ENCODE results near the gene DPM2. TPM values are rescaled to one million over a fixed set of nuclear protein-coding genes. Genes with fewer than 3 reads are reported as not detected.

The DPM2 gene
- total and polyA plus RNA-seq, 5 donors = 13.6 to 20.0 (median 16.4) TPM

DNA sequence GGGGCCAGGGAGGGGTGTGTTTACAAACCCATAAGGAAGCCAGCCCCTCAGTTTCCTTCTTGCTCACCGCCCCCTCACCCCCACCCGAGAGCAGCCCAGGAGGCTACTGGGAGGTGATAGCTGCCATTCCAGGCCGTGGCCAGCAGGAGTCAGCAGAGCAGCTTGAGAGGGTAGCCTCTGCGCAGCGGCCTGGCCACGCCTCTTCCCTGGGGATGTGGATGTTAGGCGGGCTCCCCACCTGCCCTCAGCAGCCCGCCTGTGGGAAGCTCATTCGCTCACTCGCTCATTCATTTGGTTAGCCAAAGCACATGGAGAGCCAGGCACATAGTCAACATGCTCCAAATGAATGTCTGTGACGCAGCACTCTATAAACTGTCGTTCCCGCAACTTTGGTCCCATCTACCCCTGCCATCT, 6.1 kb upstream of the DPM2 start:
- Histone ChIP-seq H3K27ac (ENCODE audit: low read length) (no peak overlapping the region), H3K27me3 (ENCODE audit: control insufficient read depth, insufficient read depth) (no peaks in the 10 kb centered on the region), H3K9me3 (ENCODE audit: control insufficient read depth, low read length) (no peaks in the 10 kb centered on the region), H3K4me1 (ENCODE audit: control insufficient read depth, insufficient read depth, low read length) (no peaks in the 10 kb centered on the region), H3K4me3 (ENCODE audit: low read length) (no peak overlapping the region)
- ATAC-seq = peak; percentile 73 to 78
- 33% methylated on average over 13 of the region's 13 CpGs for WGBS
- intact Hi-C loops (cut with DNase I) = loop anchor here (2.0 to 10.0 kb wide), 6 partner anchors 39 to 174 kb away; partner anchors contain the start of gene EEIG1 (in 1 of the 4)
- DNase-seq = peak; percentile 87 to 94 (median 94)

DNA sequence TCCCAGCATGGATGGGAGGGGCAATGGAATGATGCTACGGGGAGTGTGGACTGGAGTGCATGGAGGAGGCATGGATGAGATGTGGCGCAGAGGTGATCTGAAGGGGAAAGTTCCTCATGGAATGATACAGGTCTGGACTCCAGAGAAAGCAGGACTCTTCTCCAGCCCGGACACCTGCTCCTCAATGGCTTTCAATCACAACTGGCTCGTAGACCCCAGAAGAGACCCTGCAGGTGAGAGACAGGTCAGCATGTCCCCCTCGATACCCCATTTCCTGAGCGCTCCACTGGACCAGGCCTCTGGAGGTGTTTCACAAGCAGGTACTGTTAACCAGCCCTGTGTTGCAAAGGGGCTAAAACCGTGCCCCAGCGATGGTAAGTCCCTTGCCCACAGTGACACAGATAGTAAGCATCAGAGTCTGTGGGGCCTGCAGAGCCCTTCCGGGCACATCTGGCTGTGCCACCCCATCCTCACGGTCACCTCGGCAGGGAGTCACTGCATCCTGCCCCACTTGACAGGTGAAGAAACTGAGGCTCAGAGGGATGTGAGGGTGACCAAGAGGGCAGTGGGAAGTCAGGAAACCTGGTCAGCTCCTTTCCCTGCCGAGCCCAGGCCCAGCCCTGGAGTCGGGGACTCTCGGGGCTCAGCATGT, 5.5 kb upstream of the DPM2 start:
- DNase-seq = peak in 2 of 3 donors; percentile 11 to 43

DNA sequence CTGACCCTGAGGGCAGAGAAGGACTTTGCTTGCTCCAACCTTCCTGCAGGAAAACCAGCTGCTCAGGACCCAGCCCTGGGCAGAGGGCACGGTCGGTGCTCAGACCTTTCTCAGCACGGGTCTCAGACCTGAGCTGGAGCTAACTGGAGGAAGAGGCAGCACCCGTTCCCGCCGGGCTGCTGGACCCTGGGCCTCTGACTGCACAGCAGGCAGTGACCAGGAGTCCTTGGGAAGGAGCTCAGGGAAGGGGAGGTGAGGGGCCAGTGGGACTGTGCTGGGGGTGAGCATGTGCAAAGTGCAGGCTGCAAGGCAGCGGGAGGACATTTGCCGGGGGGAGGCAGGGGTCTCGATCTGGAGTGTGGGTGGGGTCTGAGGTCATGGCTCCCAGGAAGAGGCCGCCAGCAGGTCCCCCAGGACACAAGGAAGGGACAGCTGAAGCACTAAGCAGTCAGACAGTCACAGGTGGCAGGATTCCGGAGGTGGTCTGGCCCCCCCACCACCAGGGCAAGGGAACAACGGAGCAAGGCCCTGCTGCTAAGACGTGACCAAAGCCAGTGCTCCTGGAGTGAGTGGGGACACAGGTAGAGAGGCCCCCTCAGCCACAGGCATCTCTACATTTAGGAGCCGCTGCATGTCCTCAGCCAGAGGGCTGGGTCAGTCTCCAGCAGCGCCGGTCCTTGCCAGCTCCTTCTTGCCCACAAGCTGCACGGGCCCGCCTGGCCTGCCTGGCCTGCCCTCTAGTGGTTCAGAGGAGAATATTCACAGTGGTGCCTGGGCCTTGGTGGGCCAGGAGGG, 4.8 kb upstream of the DPM2 start:
- Histone ChIP-seq H3K9me3 (ENCODE audit: control insufficient read depth, low read length) (no peaks in the 10 kb centered on the region), H3K4me1 (ENCODE audit: control insufficient read depth, insufficient read depth, low read length) (peaks cover 4% of the 10 kb centered on the region), H3K27ac (ENCODE audit: low read length) (no peak overlapping the region), H3K27me3 (ENCODE audit: control insufficient read depth, insufficient read depth) (no peaks in the 10 kb centered on the region), H3K4me3 (ENCODE audit: low read length) (no peak overlapping the region)
- DNase-seq (peak; percentile 80 to 94 (median 90)), ATAC-seq (peak; percentile 43 to 49)
- intact Hi-C loops (cut with DNase I) = loop anchor here (2.0 to 10.0 kb wide), 6 partner anchors 40 to 175 kb away; partner anchors contain the start of gene EEIG1 (in 1 of the 4)
- 59% methylated on average over 18 of the region's 18 CpGs for WGBS

More for the DNA sequence above, 5.5 kb upstream of the DPM2 start:
- no peak for ATAC-seq
- Histone ChIP-seq H3K27me3 (ENCODE audit: control insufficient read depth, insufficient read depth) (no peaks in the 10 kb centered on the region), H3K27ac (ENCODE audit: low read length) (no peak overlapping the region), H3K4me1 (ENCODE audit: control insufficient read depth, insufficient read depth, low read length) (peaks cover 3% of the 10 kb centered on the region), H3K9me3 (ENCODE audit: control insufficient read depth, low read length) (no peaks in the 10 kb centered on the region), H3K4me3 (ENCODE audit: low read length) (no peak overlapping the region)
- intact Hi-C loops (cut with DNase I) = loop anchor here (2.0 to 10.0 kb wide), 6 partner anchors 39 to 174 kb away; partner anchors contain the start of gene EEIG1 (in 1 of the 4)
- WGBS = 77% methylated on average over 14 of the region's 14 CpGs

DNA sequence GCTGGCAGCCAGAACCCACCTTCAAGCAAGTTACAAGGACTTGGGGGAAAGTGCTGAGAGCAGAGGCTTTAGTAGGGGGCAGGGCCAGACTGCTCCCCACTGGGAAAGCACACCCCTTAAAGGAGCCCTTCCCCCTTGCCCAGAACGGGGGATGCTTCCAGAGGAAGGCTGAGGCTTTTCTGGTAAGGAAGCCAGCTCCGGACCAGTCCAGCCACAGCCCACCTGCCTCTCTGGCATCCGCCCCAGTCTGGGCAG, 4.2 kb upstream of the DPM2 start:
- Histone ChIP-seq H3K4me3 (ENCODE audit: low read length) (no peak overlapping the region), H3K27ac (ENCODE audit: low read length) (no peak overlapping the region), H3K27me3 (ENCODE audit: control insufficient read depth, insufficient read depth) (no peaks in the 10 kb centered on the region), H3K9me3 (ENCODE audit: control insufficient read depth, low read length) (no peaks in the 10 kb centered on the region), H3K4me1 (ENCODE audit: control insufficient read depth, insufficient read depth, low read length) (peaks cover 4% of the 10 kb centered on the region)
- intact Hi-C loops (cut with DNase I) = loop anchor here (2.0 to 10.0 kb wide), 6 partner anchors 40 to 175 kb away; partner anchors contain the start of gene EEIG1 (in 1 of the 4)
- WGBS = 61% methylated on average over 3 of the region's 3 CpGs
- ATAC-seq (no peak), DNase-seq (no peak)

DNA sequence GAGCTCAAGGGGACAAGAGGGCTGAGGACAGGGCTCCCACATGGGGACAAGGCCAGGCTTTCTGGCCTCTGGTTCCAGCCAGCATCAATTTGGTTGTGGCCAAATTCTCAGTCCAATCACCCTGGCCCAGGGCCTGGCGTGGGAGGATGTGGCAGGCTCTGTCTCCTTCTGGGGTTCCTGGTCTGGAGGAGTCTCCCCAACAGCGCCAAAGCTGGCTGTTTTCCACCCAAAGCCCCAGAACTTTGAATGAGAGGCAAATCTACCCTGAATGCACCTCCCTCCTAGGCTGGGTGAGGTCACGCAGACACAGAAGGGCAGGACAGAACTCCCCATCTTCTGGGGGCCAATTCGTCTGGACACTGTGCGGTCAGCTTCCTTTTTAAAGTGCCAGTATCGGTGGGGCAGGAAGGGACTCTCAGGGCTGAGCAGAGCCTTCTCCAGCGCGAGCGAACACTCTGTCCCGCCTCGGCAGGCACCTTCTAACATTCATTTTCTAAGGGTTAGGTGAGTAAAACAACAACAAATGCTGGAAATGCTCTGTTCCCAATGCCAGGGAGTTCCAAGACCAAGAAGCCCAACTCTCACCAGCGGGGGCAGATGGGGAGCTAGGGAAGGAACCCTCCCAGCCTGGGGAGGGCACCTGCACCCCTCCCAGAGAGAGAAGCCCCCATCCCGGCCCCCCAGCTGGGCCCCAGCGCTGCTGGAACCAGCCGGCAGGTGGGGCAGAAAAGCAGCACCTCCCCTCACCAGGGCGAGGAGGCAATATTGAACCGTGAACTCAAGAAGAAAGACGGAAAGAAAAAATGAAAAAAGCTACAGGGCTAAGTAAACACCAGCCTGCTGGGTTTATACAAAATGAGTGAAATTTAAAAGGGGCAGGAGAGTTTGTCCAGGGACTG, 3.7 kb upstream of the DPM2 start:
- Histone ChIP-seq H3K4me1 (ENCODE audit: control insufficient read depth, insufficient read depth, low read length) (peaks cover 5% of the 10 kb centered on the region), H3K9me3 (ENCODE audit: control insufficient read depth, low read length) (no peaks in the 10 kb centered on the region), H3K27ac (ENCODE audit: low read length) (no peak overlapping the region), H3K27me3 (ENCODE audit: control insufficient read depth, insufficient read depth) (no peaks in the 10 kb centered on the region), H3K4me3 (ENCODE audit: low read length) (no peak overlapping the region)
- 66% methylated on average over 18 of the region's 18 CpGs for WGBS
- DNase-seq (peak; percentile 52 to 82 (median 72)), ATAC-seq (no peak)
- intact Hi-C loops (cut with DNase I) = loop anchor here (5.0 to 10.0 kb wide), 4 partner anchors 41 to 176 kb away; partner anchors contain the start of gene EEIG1 (in 1 of the 4)

DNA sequence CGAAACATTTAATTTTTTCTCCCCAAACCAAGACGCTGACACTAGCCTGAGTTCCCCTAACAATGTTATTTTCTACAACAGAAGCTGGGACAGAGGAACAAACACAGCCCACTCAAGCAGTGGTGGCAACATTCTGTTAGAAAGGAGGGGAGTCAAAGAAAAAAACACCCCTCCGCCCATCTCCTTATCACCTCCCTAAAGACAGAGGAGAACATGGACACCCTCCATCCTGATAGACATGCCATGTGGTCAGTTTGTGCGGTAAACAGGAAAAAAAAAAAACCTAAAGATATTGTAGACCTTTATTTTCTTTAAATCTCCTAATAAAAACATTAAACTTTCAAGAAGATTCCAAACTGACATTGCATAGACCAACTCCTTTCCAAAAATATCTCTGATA, 2.9 kb upstream of the DPM2 start:
- Histone ChIP-seq H3K4me3 (ENCODE audit: low read length) (no peak overlapping the region), H3K9me3 (ENCODE audit: control insufficient read depth, low read length) (no peaks in the 10 kb centered on the region), H3K4me1 (ENCODE audit: control insufficient read depth, insufficient read depth, low read length) (peaks cover 9% of the 10 kb centered on the region), H3K27ac (ENCODE audit: low read length) (no peak overlapping the region), H3K27me3 (ENCODE audit: control insufficient read depth, insufficient read depth) (no peaks in the 10 kb centered on the region)
- no peak for DNase-seq
- 79% methylated on average over 4 of the region's 4 CpGs for WGBS
- no peak for ATAC-seq
- intact Hi-C loops (cut with DNase I) = loop anchor here (5.0 to 10.0 kb wide), 4 partner anchors 42 to 177 kb away; partner anchors contain the start of gene EEIG1 (in 1 of the 4)

DNA sequence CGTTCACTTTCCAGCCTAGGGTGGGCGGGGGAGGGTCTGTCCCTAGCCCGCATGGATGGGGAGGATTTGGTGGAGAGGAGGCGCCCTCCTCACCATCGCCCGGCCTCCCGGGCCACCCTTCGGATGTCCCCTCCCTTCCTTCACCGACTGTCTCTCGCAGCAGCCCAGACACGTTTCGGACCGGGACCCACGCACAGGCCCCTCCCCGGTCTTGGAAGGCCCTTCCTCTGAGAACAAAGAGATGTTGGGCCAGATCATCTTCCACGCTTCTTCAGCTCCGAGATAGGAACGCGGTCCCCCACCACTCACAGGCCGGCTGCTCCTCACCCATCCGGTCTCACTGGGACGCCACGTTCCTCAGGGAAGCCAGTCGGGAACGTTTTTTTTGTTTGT, 640 bp upstream of the DPM2 start:
- peak overlapping the region; percentile 56 for H3K4me3 ChIP-seq (ENCODE audit: low read length)
- H3K9me3 ChIP-seq (ENCODE audit: control insufficient read depth, low read length) = no peaks in the 10 kb centered on the region
- 21% methylated on average over 25 of the region's 25 CpGs for WGBS
- intact Hi-C loops (cut with DNase I) = no loop called here
- peak in 2 of 3 donors; percentile 43 to 81 for DNase-seq
- no peaks in the 10 kb centered on the region for H3K27me3 ChIP-seq (ENCODE audit: control insufficient read depth, insufficient read depth)
- peak; percentile 45 to 56 for ATAC-seq
- peaks cover 9% of the 10 kb centered on the region for H3K4me1 ChIP-seq (ENCODE audit: control insufficient read depth, insufficient read depth, low read length)
- H3K27ac ChIP-seq (ENCODE audit: low read length) = peak overlapping the region; percentile 64

DNA sequence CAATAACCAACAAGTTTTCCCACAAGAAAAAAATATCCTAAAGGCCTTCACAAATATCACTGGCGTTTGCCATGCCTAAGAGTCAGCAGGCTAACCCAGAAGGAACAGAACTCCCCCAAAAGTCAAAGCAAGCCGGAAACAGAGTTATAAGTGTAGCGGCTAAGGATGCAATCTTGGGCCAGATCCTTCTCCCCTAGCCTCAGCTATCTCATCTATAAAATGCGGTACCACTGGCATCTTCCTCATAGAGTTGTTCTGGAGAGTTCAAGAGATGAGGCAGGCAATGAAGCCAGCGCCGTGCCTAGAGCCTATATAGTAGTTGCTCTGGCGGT, 632 bp downstream of the DPM2 start:
- no peaks in the 10 kb centered on the region for H3K9me3 ChIP-seq (ENCODE audit: control insufficient read depth, low read length)
- H3K4me3 ChIP-seq (ENCODE audit: low read length) = peak overlapping the region; percentile 56
- H3K27ac ChIP-seq (ENCODE audit: low read length) = no peak overlapping the region
- intact Hi-C loops (cut with DNase I) = no loop called here
- no peak for DNase-seq
- peaks cover 9% of the 10 kb centered on the region for H3K4me1 ChIP-seq (ENCODE audit: control insufficient read depth, insufficient read depth, low read length)
- no peak for ATAC-seq
- no peaks in the 10 kb centered on the region for H3K27me3 ChIP-seq (ENCODE audit: control insufficient read depth, insufficient read depth)
- 13% methylated on average over 7 of the region's 7 CpGs for WGBS

DNA sequence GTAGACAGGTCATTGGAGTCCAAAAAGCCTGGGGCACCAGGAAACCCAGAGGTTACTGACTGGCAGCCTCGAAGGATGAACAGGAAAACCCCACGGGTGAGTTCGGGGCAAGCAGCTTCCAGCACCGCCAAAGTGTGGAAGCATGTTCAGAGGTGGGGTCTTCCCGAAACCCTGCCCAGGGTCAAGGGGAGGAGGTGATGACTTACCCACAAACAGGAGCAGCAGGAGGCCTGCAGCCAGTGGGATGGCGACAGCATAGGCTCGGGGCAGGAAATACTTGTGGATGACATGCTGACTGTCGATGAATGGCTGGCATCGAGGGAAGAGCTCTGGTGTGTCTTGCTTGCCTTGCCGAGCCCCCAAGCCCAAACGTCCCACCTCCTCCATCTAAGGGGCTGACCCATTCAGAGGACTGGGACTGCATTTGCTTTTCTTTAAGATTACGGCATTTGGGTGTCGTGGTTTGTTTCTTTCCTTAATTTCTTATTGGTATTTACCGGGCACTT, 1.3 kb downstream of the DPM2 start:
- Histone ChIP-seq H3K4me3 (ENCODE audit: low read length) (no peak overlapping the region), H3K27me3 (ENCODE audit: control insufficient read depth, insufficient read depth) (no peaks in the 10 kb centered on the region), H3K27ac (ENCODE audit: low read length) (no peak overlapping the region), H3K4me1 (ENCODE audit: control insufficient read depth, insufficient read depth, low read length) (peaks cover 9% of the 10 kb centered on the region), H3K9me3 (ENCODE audit: control insufficient read depth, low read length) (no peaks in the 10 kb centered on the region)
- DNase-seq (peak in 1 of 3 donors; percentile 13), ATAC-seq (no peak)
- intact Hi-C loops (cut with DNase I) = no loop called here
- 65% methylated on average over 14 of the region's 14 CpGs for WGBS

DNA sequence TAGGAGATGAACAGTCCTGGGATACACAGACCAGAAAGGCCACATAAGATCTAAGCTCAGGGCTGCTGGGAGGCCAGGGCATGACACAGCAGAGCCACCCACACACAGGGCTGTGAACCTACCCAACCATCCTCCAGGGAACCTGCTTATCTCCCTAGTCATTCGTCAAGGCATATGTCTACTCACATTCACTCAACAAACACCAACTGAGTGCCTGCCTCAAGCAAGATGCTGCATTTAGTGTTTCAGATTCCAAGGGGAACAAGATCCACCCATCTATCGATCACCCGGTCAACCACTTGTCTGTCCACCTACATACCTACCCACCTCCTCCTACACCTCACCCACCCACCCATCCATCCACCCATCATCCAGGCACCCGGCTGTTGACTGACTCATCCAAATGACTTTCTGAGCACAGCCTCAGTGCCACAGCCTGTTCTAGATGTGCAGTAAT, 1.9 kb downstream of the DPM2 start:
- 71% methylated on average over 4 of the region's 4 CpGs for WGBS
- Histone ChIP-seq H3K27me3 (ENCODE audit: control insufficient read depth, insufficient read depth) (no peaks in the 10 kb centered on the region), H3K27ac (ENCODE audit: low read length) (no peak overlapping the region), H3K9me3 (ENCODE audit: control insufficient read depth, low read length) (no peaks in the 10 kb centered on the region), H3K4me3 (ENCODE audit: low read length) (no peak overlapping the region), H3K4me1 (ENCODE audit: control insufficient read depth, insufficient read depth, low read length) (peaks cover 9% of the 10 kb centered on the region)
- ATAC-seq (no peak), DNase-seq (no peak)
- intact Hi-C loops (cut with DNase I) = no loop called here
